ENCODE measurements around the gene RPTOR.

DNA sequence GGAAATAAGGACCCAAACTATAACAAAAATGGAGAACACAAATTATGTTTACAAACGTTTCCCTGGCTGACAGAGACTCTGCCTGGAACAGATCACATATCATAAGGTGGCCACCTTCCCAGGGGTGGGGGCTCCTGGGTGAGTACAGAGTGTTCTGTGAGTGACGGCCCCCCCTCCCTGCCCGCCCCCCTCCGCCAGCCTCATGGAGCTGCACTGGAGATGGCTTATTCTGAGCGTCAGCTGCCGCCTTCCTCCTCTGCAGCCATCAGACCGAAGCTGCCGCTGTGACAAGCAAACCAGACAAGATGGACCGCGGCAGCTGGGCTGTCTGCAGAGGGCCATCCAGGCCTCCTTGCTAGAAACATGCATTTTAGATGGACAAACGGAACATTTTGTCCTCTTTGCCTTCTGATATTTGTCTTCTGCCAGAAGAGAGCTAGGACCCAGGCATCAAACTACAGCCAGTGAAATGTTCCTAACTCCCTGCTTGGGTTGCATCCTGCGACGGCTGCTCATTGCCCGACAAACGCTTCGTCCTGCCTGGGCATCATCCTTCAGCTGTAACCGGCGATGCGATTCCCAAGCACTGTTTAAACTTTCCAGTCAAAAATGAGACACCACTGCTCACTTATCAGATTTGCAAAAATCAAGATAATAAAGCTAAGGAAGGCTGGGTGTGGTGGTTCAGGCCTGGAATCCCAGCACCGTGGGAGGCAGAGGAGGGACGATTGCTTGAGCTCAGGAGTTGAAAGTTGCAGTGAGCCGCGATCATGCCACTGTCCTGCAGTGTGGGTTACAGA, 15.3 kb upstream of the RPTOR start:
- TF ChIP-seq, protein P1, sequence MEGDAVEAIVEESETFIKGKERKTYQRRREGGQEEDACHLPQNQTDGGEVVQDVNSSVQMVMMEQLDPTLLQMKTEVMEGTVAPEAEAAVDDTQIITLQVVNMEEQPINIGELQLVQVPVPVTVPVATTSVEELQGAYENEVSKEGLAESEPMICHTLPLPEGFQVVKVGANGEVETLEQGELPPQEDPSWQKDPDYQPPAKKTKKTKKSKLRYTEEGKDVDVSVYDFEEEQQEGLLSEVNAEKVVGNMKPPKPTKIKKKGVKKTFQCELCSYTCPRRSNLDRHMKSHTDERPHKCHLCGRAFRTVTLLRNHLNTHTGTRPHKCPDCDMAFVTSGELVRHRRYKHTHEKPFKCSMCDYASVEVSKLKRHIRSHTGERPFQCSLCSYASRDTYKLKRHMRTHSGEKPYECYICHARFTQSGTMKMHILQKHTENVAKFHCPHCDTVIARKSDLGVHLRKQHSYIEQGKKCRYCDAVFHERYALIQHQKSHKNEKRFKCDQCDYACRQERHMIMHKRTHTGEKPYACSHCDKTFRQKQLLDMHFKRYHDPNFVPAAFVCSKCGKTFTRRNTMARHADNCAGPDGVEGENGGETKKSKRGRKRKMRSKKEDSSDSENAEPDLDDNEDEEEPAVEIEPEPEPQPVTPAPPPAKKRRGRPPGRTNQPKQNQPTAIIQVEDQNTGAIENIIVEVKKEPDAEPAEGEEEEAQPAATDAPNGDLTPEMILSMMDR (IDR thresholded peaks at IDR 0.05) = no peak
- no peak for TF ChIP-seq EP300 (IDR thresholded peaks at IDR 0.05; ENCODE audit: borderline replicate concordance in 1 of 2, low read depth in 1 of 2, low read length in 1 of 2)
- TF ChIP-seq, protein P2, sequence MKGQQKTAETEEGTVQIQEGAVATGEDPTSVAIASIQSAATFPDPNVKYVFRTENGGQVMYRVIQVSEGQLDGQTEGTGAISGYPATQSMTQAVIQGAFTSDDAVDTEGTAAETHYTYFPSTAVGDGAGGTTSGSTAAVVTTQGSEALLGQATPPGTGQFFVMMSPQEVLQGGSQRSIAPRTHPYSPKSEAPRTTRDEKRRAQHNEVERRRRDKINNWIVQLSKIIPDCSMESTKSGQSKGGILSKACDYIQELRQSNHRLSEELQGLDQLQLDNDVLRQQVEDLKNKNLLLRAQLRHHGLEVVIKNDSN (IDR thresholded peaks at IDR 0.05; ENCODE audit: borderline replicate concordance, low read depth) = no peak
- no peak for TF ChIP-seq EZH2phosphoT487 (IDR thresholded peaks at IDR 0.05; ENCODE audit: borderline replicate concordance, low read depth)
- no peak for TF ChIP-seq POLR2AphosphoS5 (IDR thresholded peaks at IDR 0.05; ENCODE audit: low read depth, low read length)
- no peak for TF ChIP-seq RAD21 (IDR thresholded peaks at IDR 0.05; ENCODE audit: low read length)
- TF ChIP-seq TEAD4 (IDR thresholded peaks at IDR 0.05; ENCODE audit: borderline replicate concordance, insufficient read depth) = no peak
- TF ChIP-seq FOXJ3 (CRISPR knock-in tag; IDR thresholded peaks at IDR 0.05) = no peak
- no peak for TF ChIP-seq REST (IDR thresholded peaks at IDR 0.05; ENCODE audit: low read depth, low read length)
- TF ChIP-seq, protein P3, sequence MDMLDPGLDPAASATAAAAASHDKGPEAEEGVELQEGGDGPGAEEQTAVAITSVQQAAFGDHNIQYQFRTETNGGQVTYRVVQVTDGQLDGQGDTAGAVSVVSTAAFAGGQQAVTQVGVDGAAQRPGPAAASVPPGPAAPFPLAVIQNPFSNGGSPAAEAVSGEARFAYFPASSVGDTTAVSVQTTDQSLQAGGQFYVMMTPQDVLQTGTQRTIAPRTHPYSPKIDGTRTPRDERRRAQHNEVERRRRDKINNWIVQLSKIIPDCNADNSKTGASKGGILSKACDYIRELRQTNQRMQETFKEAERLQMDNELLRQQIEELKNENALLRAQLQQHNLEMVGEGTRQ (IDR thresholded peaks at IDR 0.05; ENCODE audit: borderline replicate concordance, low read depth, low read length) = no peak
- TF ChIP-seq TCF12 (IDR thresholded peaks at IDR 0.05) = no peak
- no peak for TF ChIP-seq RCOR1 (IDR thresholded peaks at IDR 0.05; ENCODE audit: low read length)
